Aorta (tissue), 5 donors: ENCODE data around the gene CBX2. TPM values are rescaled to one million over a fixed set of nuclear protein-coding genes. Genes with fewer than 3 reads are reported as not detected.

Experiments used
- ATAC-seq: fragments of 200-7000 bp; cut with Tn5 transposase; one replicate; pipeline ENCODE4 v1.9.1; 2022; ENCODE audit warnings: moderate library complexity; ENCODE audit not compliant: low FRiP score
- DNase-seq, 2 donors: peaks; one replicate each; pipeline ENCODE4 v3.0.0-alpha.2; 2020
- H3K27ac ChIP-seq, 2 donors: one replicate each; pipeline ENCODE4 v1.5.1; 2013; ENCODE audit warnings: low read length in 2 of 2, mild to moderate bottlenecking in 2 of 2, moderate library complexity in 2 of 2, control low read depth in 1 of 2, inconsistent platforms in 1 of 2, low read depth in 1 of 2
- H3K27me3 ChIP-seq, 2 donors: one replicate each; pipeline ENCODE4 v1.6.1; 2013; ENCODE audit warnings: control low read depth in 1 of 2, low read length in 1 of 2, mild to moderate bottlenecking in 1 of 2, moderate library complexity in 1 of 2; ENCODE audit not compliant: insufficient read depth in 2 of 2, control insufficient read depth in 1 of 2
- H3K36me3 ChIP-seq, 2 donors: one replicate each; pipeline ENCODE4 v1.6.1; 2013; ENCODE audit warnings: control low read depth in 1 of 2, low read length in 1 of 2, mild to moderate bottlenecking in 1 of 2; ENCODE audit not compliant: insufficient read depth in 2 of 2, control insufficient read depth in 1 of 2
- H3K4me1 ChIP-seq, 2 donors: one replicate each; pipeline ENCODE4 v1.6.1; 2013; ENCODE audit warnings: low read length in 2 of 2, control low read depth in 1 of 2, mild to moderate bottlenecking in 1 of 2, moderate library complexity in 1 of 2; ENCODE audit not compliant: insufficient read depth in 2 of 2, control insufficient read depth in 1 of 2
- H3K4me3 ChIP-seq, 2 donors: one replicate each; pipeline ENCODE4 v1.5.1; 2013; ENCODE audit warnings: low read length in 2 of 2, control low read depth in 1 of 2, mild to moderate bottlenecking in 1 of 2
- H3K9me3 ChIP-seq: one replicate; pipeline ENCODE4 v1.6.1; 2013; ENCODE audit warnings: mild to moderate bottlenecking, low read length; ENCODE audit not compliant: control insufficient read depth
- WGBS, 2 donors: extraction: QIAGEN DNeasy Blood & Tissue Kit; methylation state at CpG; one replicate each; pipeline ENCODE4 v1.1.7; 2013; 5-methylcytosine and 5-hydroxymethylcytosine counted together
- intact Hi-C, 2 donors: fragments of 100-400 bp; cut with DNase I; formaldehyde crosslinking; loops; one replicate each; pipeline versions ENCODE4 v1.14.2 to v1.15.0; 2022
- polyA plus RNA-seq, 2 donors: library from polyadenylated mRNA; stranded (reverse); fragments of 200-250 nt; gene quantifications; one replicate each; pipeline ENCODE4 v1.2.3, GENCODE V29; 2013
- total RNA-seq, 2 donors: library from RNA; stranded (reverse); fragmentation: NEBNext Ultra II Directional; extraction: Animal tissue kit (Norgen Biotek cat#: 25700); gene quantifications; one replicate each; pipeline ENCODE4 v1.2.1, GENCODE V29; 2021
- donor health status: healthy with polysubstance abuse.
- donor health status: Bipolar disorder and iron deficiency.
- donor health status: DM: no; HTN: no; CAD: no.
- donor health status: DM: no; HTN: no; CAD: no.
- donor health status: DM: yes; HTN: yes; CAD: no.

CBX2 gene
- total and polyA plus RNA-seq, 4 donors: 1.2 to 4.5 TPM; not detected in 2

- no peak overlapping the region for H3K4me3 ChIP-seq
- H3K36me3 ChIP-seq: no peaks in the 10 kb centered on the region
- no peaks in the 10 kb centered on the region for H3K27me3 ChIP-seq
- WGBS, 2 donors: 67 to 70% methylated on average over 3 of the region's 3 CpGs
- no peaks in the 10 kb centered on the region for H3K4me1 ChIP-seq
- no peaks in the 10 kb centered on the region for H3K9me3 ChIP-seq
- ATAC-seq: no peak
- H3K27ac ChIP-seq: no peak overlapping the region
- DNase-seq: no peak
- intact Hi-C loops: loop anchor here in 1 of 2 donors (5.0 kb wide), 1 partner anchor 198 kb away; no protein-coding TSS in a partner anchor
Observed at GRCh38 chr17:79793924-79794304, 16.0 kb downstream of the CBX2 start.

- DNase-seq (no peak), ATAC-seq (no peak)
- intact Hi-C loops: loop anchor here in 1 of 2 donors (5.0 kb wide), 2 partner anchors 42 to 197 kb away; partner anchors contain the start of gene CBX4
- Histone ChIP-seq H3K36me3 (no peaks in the 10 kb centered on the region), H3K9me3 (no peaks in the 10 kb centered on the region), H3K4me1 (no peaks in the 10 kb centered on the region), H3K27me3 (no peaks in the 10 kb centered on the region), H3K4me3 (no peak overlapping the region), H3K27ac (no peak overlapping the region)
- WGBS, 2 donors: 91 to 93% methylated on average over 47 of the region's 47 CpGs
Observed at GRCh38 chr17:79794659-79795511, 16.9 kb downstream of the CBX2 start.

GRCh38 chr17:79795795-79796443 lies 18.0 kb downstream of the CBX2 start:
- H3K27me3 ChIP-seq: no peaks in the 10 kb centered on the region
- H3K4me1 ChIP-seq: no peaks in the 10 kb centered on the region
- H3K27ac ChIP-seq: no peak overlapping the region
- WGBS, 2 donors: 52 to 67% methylated on average over 8 of the region's 8 CpGs
- intact Hi-C loops: loop anchor here (2.0 to 5.0 kb wide), 2 partner anchors 41 to 43 kb away; partner anchors contain the start of gene CBX4 (in 2 of the 2)
- peak overlapping the region in 1 of 2 donors; percentile 19 for H3K4me3 ChIP-seq
- H3K36me3 ChIP-seq: no peaks in the 10 kb centered on the region
- DNase-seq (no peak), ATAC-seq (no peak)
- H3K9me3 ChIP-seq: no peaks in the 10 kb centered on the region

- Histone ChIP-seq H3K4me3 (peak overlapping the region; percentile 19 to 29), H3K27me3 (no peaks in the 10 kb centered on the region), H3K4me1 (no peaks in the 10 kb centered on the region), H3K27ac (no peak overlapping the region), H3K9me3 (no peaks in the 10 kb centered on the region), H3K36me3 (no peaks in the 10 kb centered on the region)
- 1% methylated on average over 19 of the region's 19 CpGs for WGBS, 2 donors
- intact Hi-C loops: loop anchor here (2.0 to 5.0 kb wide), 2 partner anchors 41 to 42 kb away; partner anchors contain the start of gene CBX4 (in 2 of the 2)
- no peak for ATAC-seq
- no peak for DNase-seq
Observed at GRCh38 chr17:79796444-79796762, 18.5 kb downstream of the CBX2 start.

- H3K27me3 ChIP-seq: no peaks in the 10 kb centered on the region
- peak; percentile 100 for DNase-seq
Observed at GRCh38 chr17:79796763-79797491, 19.0 kb downstream of the CBX2 start, which contains the start of gene CBX8. CBX8 (minus strand) TSS chr17:79797077; CDS start chr17:79796998, 79 bp downstream.

GRCh38 chr17:79797492-79798298 lies 19.7 kb downstream of the CBX2 start:
- ATAC-seq: no peak
- no peak for DNase-seq
- no peaks in the 10 kb centered on the region for H3K4me1 ChIP-seq
- no peaks in the 10 kb centered on the region for H3K9me3 ChIP-seq
- intact Hi-C loops: loop anchor here (2.0 to 5.0 kb wide), 2 partner anchors 40 to 41 kb away; partner anchors contain the start of gene CBX4 (in 2 of the 2)
- 1% methylated on average over 47 to 89 of the region's 89 CpGs for WGBS, 2 donors
- H3K36me3 ChIP-seq: no peaks in the 10 kb centered on the region
- H3K27me3 ChIP-seq: no peaks in the 10 kb centered on the region
- H3K27ac ChIP-seq: no peak overlapping the region
- H3K4me3 ChIP-seq: peak overlapping the region; percentile 55 to 87

More at GRCh38 chr17:79796763-79797491, 19.0 kb downstream of the CBX2 start, which contains the start of gene CBX8:
- 1% methylated on average over 40 to 79 of the region's 79 CpGs for WGBS, 2 donors
- Histone ChIP-seq H3K4me1 (no peaks in the 10 kb centered on the region), H3K36me3 (no peaks in the 10 kb centered on the region), H3K4me3 (peak within 1 kb of the TSS; percentile 55 to 87), H3K27ac (no peak within 1 kb of the TSS), H3K9me3 (no peaks in the 10 kb centered on the region)
- intact Hi-C loops: loop anchor here (2.0 to 5.0 kb wide), 2 partner anchors 40 to 42 kb away; partner anchors contain the start of gene CBX4 (in 2 of the 2)
- peak; percentile 96 for ATAC-seq

GRCh38 chr17:79798299-79799173 lies 20.6 kb downstream of the CBX2 start:
- H3K4me1 ChIP-seq: no peaks in the 10 kb centered on the region
- intact Hi-C loops: loop anchor here in 1 of 2 donors (5.0 kb wide), 1 partner anchor 39 kb away; the partner anchor contains the start of gene CBX4

More at GRCh38 chr17:79798299-79799173, 20.6 kb downstream of the CBX2 start:
- Histone ChIP-seq H3K36me3 (no peaks in the 10 kb centered on the region), H3K9me3 (no peaks in the 10 kb centered on the region), H3K27me3 (no peaks in the 10 kb centered on the region), H3K4me3 (no peak overlapping the region), H3K27ac (no peak overlapping the region)
- DNase-seq (no peak), ATAC-seq (no peak)
- WGBS, 2 donors: 1 to 2% methylated on average over 61 to 70 of the region's 70 CpGs
